GM19324 (cell line): ENCODE data around the gene INTS11.

ENCODE experiments used
- ATAC-seq: cut with Tn5 transposase; IDR thresholded peaks from one replicate; pipeline ENCODE4 v1.9.1; 2021; ENCODE audit warnings: mild to moderate bottlenecking, moderate library complexity; ENCODE audit not compliant: unreplicated experiment, low FRiP score

The INTS11 gene

GRCh38 chr1:1303736-1304135 lies 20.7 kb downstream of the INTS11 start:
- no peak for ATAC-seq

GRCh38 chr1:1302951-1303509 lies 21.4 kb downstream of the INTS11 start:
- ATAC-seq = no peak

- ATAC-seq = no peak
Observed at GRCh38 chr1:1302006-1302430, 22.4 kb downstream of the INTS11 start.

GRCh38 chr1:1300352-1300739 lies 24.1 kb downstream of the INTS11 start:
- no peak for ATAC-seq

- ATAC-seq = no peak
Observed at GRCh38 chr1:1299686-1300351, 24.6 kb downstream of the INTS11 start.

- ATAC-seq = no peak
Observed at GRCh38 chr1:1298861-1299685, 25.4 kb downstream of the INTS11 start.

- ATAC-seq = no peak
Observed at GRCh38 chr1:1297802-1298424, 26.5 kb downstream of the INTS11 start.

GRCh38 chr1:1296070-1297061 lies 28.1 kb downstream of the INTS11 start:
- ATAC-seq = no peak

GRCh38 chr1:1295154-1295923 lies 29.1 kb downstream of the INTS11 start:
- ATAC-seq = no peak

- no peak for ATAC-seq
Observed at GRCh38 chr1:1294250-1294890, 30.1 kb downstream of the INTS11 start.

- ATAC-seq = no peak
Observed at GRCh38 chr1:1293263-1294249, 30.9 kb downstream of the INTS11 start.

- no peak for ATAC-seq
Observed at GRCh38 chr1:1292851-1293250, 31.6 kb downstream of the INTS11 start.

GRCh38 chr1:1292442-1292779 lies 32.0 kb downstream of the INTS11 start:
- ATAC-seq = no peak

GRCh38 chr1:1291548-1292441 lies 32.7 kb downstream of the INTS11 start:
- ATAC-seq = no peak

- no peak for ATAC-seq
Observed at GRCh38 chr1:1291023-1291528, 33.4 kb downstream of the INTS11 start.

GRCh38 chr1:1290238-1290731 lies 34.2 kb downstream of the INTS11 start:
- no peak for ATAC-seq
